ENCODE data around the gene ANO7.

The ANO7 gene

DNA sequence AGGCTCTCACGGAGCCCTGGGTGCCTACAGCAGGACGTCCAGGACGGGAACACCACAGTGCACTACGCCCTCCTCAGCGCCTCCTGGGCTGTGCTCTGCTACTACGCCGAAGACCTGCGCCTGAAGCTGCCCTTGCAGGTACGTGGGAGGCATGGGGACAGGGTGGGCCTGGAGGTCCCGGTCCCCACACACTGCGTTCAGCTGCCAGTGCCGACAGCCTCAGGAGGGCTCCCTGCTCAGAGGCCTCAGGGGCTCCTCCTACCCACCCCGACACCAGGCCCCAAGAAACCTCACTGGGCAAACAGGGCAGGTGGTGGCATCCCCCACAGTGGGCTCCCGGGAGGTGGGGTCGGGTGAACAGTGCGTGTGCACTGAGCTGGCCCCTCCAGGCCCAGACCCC is 10.8 kb downstream of the ANO7 start:
- H3K4me3 Mint-ChIP-seq, result no peak overlapping the region
- H3K36me3 Mint-ChIP-seq (ENCODE audit: insufficient read depth), result peaks cover 2% of the 10 kb centered on the region
- no peak for ATAC-seq (replicated peaks; ENCODE audit: extremely low read depth, poor library complexity, severe bottlenecking)
- H3K27me3 Mint-ChIP-seq, result no peaks in the 10 kb centered on the region
- DNase-seq (ENCODE audit: low spot score in 2 of 2), result no peak
- H3K4me1 Mint-ChIP-seq, result no peaks in the 10 kb centered on the region
- H3K27ac Mint-ChIP-seq (ENCODE audit: low read depth), result no peak overlapping the region
- no peaks in the 10 kb centered on the region for H3K9me3 Mint-ChIP-seq

DNA sequence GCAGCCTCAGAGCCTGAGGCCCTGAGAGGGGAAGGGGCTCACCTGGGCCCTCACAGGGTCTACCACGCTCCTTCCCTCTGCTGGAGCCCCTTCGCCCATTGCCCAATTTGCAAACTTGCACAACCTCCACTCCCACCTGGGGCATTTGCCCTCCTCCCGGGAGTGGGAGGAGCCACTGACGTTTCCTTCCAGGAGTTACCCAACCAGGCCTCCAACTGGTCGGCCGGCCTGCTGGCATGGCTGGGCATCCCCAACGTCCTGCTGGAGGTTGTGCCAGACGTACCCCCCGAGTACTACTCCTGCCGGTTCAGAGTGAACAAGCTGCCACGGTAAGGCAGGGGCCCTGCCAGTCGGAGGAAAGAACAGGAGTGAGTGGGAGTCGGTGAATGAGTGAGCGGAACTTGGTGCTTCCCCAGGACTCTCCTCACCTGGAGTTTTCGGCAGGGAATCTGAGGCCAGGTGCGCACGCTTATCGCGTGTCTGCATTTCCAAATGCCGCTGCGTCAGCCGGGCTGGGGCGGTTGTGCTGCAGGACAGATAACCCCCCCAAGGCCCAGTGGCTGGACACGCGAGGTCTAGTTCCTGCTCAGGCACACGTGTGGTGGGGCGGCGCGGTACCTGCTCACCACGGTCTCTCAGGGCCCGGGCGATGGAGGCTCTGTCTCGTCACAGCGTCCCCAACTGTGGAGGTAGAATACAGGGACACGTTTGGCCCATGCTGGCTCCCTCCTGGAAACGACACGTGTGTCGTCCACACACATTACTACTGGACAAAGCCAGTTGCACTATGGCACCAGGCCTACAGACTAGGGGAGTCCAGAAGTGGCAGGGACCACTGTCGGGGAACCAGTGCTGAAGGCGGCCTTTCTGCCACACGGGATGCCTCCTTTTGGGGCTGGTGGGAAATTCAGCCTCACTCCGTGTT is 11.7 kb downstream of the ANO7 start:
- Mint-ChIP-seq H3K27ac (ENCODE audit: low read depth) (no peak overlapping the region), H3K9me3 (no peaks in the 10 kb centered on the region), H3K27me3 (no peaks in the 10 kb centered on the region), H3K36me3 (ENCODE audit: insufficient read depth) (peaks cover 2% of the 10 kb centered on the region), H3K4me3 (no peak overlapping the region), H3K4me1 (no peaks in the 10 kb centered on the region)
- DNase-seq (ENCODE audit: low spot score in 2 of 2) (no peak), ATAC-seq (replicated peaks; ENCODE audit: extremely low read depth, poor library complexity, severe bottlenecking) (no peak)

DNA sequence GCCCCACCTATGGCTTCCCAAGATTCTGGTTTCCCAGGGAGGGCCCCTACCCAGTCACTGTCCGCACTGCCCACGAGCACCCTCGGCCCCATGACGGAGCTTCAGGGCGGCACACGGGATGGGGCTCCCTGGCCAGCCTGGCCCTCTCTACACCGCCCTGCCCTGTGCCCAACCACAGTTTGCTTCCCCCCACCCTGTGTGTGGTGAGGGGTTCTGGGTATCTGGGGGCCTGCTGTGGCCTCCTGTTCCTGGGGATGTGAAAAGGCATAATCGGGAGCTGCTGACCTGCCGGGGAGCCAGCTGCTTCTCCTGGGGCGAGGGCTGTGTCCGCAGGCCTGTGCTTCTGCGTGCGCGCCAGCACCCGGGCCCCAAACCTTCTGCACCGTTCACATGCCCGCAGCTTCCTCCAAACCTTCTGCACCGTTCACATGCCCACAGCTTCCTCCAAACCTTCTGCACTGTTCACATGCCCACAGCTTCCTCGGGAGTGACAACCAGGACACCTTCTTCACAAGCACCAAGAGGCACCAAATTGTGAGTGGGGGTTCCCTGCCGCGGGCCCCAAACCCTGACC is 12.4 kb downstream of the ANO7 start:
- DNase-seq (ENCODE audit: low spot score in 2 of 2) (no peak), ATAC-seq (replicated peaks; ENCODE audit: extremely low read depth, poor library complexity, severe bottlenecking) (no peak)
- Mint-ChIP-seq H3K27ac (ENCODE audit: low read depth) (no peak overlapping the region), H3K27me3 (no peaks in the 10 kb centered on the region), H3K36me3 (ENCODE audit: insufficient read depth) (peaks cover 3% of the 10 kb centered on the region), H3K9me3 (no peaks in the 10 kb centered on the region), H3K4me1 (no peaks in the 10 kb centered on the region), H3K4me3 (no peak overlapping the region)

DNA sequence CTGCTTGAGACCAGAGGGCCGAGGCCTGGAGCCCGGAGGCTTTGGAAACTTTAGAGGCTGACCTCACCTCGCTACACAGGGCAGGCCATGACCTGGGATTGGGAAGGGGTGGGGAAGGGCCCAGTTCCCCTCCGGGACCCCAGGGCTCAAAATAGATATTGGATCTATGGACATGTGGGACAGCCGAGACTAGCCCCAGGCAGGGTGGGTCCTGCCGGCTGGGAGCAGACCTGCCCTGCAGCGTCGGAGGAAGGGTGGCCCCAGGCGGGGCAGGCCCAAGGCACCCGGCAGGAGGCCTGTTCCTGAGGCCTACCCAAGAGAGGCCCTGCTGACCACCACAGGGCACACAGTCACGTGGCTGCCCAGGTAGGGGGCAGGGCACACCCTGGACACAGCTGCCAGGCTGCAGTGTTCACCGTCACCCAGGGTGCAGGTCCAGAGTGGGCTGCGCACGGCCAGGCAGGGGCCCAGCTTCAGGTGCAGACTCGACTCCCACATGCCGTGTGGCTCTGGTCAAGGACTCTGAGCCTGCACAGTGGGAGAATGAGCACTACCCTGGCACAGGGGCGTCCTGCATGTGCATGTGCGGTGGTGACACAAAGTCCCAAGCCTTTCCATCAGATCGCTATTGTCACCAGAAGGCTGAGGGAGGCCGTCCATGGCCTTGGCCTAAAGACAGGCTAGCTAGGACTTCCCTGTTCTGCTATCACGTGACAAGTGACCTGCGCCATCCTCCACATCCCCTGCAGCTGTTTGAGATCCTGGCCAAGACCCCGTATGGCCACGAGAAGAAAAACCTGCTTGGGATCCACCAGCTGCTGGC is 13.2 kb downstream of the ANO7 start:
- Mint-ChIP-seq H3K4me3 (no peak overlapping the region), H3K27me3 (no peaks in the 10 kb centered on the region), H3K9me3 (no peaks in the 10 kb centered on the region), H3K27ac (ENCODE audit: low read depth) (no peak overlapping the region), H3K4me1 (no peaks in the 10 kb centered on the region), H3K36me3 (ENCODE audit: insufficient read depth) (peaks cover 1% of the 10 kb centered on the region)
- DNase-seq (ENCODE audit: low spot score in 2 of 2) (no peak), ATAC-seq (replicated peaks; ENCODE audit: extremely low read depth, poor library complexity, severe bottlenecking) (no peak)

DNA sequence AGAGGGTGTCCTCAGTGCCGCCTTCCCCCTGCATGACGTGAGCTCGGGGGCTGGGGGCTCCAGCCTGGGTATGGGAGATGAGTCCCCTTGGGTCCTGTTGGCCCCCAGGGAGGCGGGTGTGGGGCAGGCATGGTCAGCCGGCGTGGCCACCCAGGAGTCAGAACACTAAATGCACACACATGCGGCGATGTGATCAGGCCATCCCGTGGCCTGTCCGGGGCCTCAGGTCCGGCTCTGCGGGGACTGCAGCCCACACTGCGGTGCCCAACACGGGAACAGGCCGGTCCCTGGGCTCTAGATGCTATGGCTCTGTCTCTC is 13.8 kb downstream of the ANO7 start:
- Mint-ChIP-seq H3K27ac (ENCODE audit: low read depth) (no peak overlapping the region), H3K9me3 (no peaks in the 10 kb centered on the region), H3K4me1 (no peaks in the 10 kb centered on the region), H3K4me3 (no peak overlapping the region), H3K36me3 (ENCODE audit: insufficient read depth) (peaks cover 1% of the 10 kb centered on the region), H3K27me3 (no peaks in the 10 kb centered on the region)
- ATAC-seq (replicated peaks; ENCODE audit: extremely low read depth, poor library complexity, severe bottlenecking) (no peak), DNase-seq (ENCODE audit: low spot score in 2 of 2) (no peak)

DNA sequence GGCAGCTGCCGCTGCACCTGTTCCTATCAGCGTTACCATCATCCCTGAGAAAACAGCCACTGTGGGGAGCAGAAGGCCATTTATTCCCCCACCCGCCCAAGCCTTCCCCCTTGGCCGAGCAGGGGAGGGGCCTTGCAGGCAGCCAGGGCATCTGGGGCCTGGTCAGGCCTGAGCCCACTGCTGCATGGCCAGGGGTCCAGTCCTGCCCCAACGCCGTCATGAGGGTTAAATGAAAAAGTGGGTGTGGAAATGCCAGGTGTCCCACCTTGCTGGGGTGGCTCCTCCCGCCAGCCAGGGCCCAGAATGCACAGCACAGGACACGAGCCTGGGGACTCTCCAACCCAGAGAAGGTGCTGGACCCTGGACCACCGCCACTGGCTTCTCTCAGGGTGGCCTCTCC is 14.2 kb downstream of the ANO7 start:
- Mint-ChIP-seq H3K4me1 (no peaks in the 10 kb centered on the region), H3K4me3 (no peak overlapping the region), H3K27ac (ENCODE audit: low read depth) (no peak overlapping the region), H3K9me3 (no peaks in the 10 kb centered on the region), H3K36me3 (ENCODE audit: insufficient read depth) (peaks cover 1% of the 10 kb centered on the region), H3K27me3 (no peaks in the 10 kb centered on the region)
- ATAC-seq (replicated peaks; ENCODE audit: extremely low read depth, poor library complexity, severe bottlenecking) (no peak), DNase-seq (ENCODE audit: low spot score in 2 of 2) (no peak)

DNA sequence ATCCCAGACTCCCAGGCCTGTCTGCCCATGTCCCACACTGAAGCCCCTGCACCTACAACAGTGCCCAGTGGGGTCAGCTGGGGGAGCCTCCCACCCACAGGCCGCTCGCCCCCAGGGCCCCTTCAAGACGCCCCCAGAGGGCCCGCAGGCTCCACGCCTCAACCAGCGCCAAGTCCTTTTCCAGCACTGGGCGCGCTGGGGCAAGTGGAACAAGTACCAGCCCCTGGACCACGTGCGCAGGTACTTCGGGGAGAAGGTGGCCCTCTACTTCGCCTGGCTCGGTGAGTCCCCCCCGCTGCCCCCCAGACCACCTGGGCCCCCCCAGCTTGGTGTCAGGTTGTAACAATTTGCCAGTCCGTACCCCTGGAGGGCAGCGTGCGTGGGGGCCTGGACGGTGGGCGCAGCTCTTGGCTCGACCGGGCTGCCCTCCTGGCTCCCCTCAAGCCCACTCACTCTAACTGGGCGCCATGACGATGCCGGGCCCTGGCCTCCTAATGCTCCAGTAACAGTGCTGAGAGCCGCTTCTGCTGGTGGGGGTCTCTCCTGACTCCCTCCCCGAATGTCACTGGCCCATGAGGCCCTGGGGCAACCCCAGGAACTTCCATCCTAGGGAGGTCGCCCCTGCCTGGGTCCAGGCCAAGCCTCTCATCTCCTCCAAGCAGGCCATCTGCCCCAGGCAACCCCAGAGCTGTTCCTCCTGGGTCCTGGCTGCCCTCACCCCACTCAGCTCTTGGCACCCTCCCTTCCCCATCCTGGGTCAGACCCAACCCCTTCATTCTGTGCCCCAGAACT is 14.9 kb downstream of the ANO7 start:
- Mint-ChIP-seq H3K9me3 (no peaks in the 10 kb centered on the region), H3K27ac (ENCODE audit: low read depth) (no peak overlapping the region), H3K4me3 (no peak overlapping the region), H3K27me3 (no peaks in the 10 kb centered on the region), H3K4me1 (no peaks in the 10 kb centered on the region), H3K36me3 (ENCODE audit: insufficient read depth) (peaks cover 1% of the 10 kb centered on the region)
- DNase-seq (ENCODE audit: low spot score in 2 of 2) (no peak), ATAC-seq (replicated peaks; ENCODE audit: extremely low read depth, poor library complexity, severe bottlenecking) (no peak)

DNA sequence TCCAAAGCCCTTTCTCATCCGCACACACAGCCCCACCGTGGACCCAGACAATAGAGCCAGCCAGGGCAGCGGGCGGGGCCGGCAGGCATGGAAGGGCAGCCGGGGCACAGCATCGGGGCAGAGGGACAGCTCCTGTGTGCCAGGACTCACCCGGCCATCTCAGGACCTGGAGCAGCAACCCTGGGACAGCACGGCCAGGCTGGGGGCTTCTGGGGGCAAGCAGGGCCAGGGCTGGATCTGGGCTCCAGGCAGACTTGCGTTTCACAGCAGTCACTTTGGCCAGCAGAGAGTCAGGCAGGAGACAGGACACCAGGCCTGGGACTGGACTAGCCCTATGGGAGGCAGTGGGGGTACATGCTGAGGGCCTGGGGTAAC is 15.5 kb downstream of the ANO7 start:
- no peak overlapping the region for H3K27ac Mint-ChIP-seq (ENCODE audit: low read depth)
- H3K36me3 Mint-ChIP-seq (ENCODE audit: insufficient read depth), result peaks cover 1% of the 10 kb centered on the region
- no peaks in the 10 kb centered on the region for H3K4me1 Mint-ChIP-seq
- ATAC-seq (replicated peaks; ENCODE audit: extremely low read depth, poor library complexity, severe bottlenecking) (no peak), DNase-seq (ENCODE audit: low spot score in 2 of 2) (no peak)
- no peaks in the 10 kb centered on the region for H3K9me3 Mint-ChIP-seq
- H3K4me3 Mint-ChIP-seq, result no peak overlapping the region
- no peaks in the 10 kb centered on the region for H3K27me3 Mint-ChIP-seq

DNA sequence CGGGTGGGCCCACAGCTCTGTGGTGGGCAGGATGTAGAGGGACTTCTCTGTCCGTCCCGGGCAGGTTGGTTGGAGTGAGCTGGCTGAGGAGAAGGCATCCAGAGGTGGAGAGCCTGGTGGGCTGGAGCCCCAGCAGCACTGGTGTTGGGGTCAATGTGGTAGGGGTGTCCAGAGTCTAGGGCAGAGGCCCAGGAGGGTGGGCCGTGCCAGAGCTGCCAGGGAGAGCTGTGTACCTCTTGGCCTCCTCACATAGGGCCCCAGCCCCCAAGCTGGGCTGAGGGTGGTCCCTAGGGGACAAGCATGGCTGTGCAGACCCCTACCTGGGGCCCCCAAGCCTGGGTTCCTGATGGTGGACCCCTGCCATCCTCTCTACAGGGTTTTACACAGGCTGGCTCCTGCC is 16.0 kb downstream of the ANO7 start:
- Mint-ChIP-seq H3K4me1 (no peaks in the 10 kb centered on the region), H3K27ac (ENCODE audit: low read depth) (no peak overlapping the region), H3K27me3 (no peaks in the 10 kb centered on the region), H3K36me3 (ENCODE audit: insufficient read depth) (peaks cover 3% of the 10 kb centered on the region), H3K4me3 (no peak overlapping the region), H3K9me3 (no peaks in the 10 kb centered on the region)
- DNase-seq (ENCODE audit: low spot score in 2 of 2) (no peak), ATAC-seq (replicated peaks; ENCODE audit: extremely low read depth, poor library complexity, severe bottlenecking) (no peak)

DNA sequence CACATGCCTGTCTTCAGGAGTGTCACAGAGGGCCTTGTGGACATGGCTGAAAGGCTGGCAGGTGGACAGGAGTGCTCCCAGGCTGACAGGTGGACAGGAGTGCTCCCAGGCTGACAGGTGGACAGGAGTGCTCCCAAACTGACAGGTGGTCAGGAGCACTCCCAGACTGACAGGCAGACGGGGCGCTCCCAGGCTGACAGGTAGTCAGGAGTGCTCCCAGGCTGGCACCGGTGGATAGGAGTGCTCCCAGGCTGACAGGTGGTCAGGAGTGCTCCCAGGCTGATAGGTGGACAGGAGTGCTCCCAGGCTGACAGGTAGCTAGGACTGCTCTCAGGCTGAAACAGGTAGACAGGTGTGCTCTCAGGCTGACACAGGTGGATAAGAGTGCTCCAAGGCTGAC is 16.6 kb downstream of the ANO7 start:
- Mint-ChIP-seq H3K4me3 (no peak overlapping the region), H3K9me3 (no peaks in the 10 kb centered on the region), H3K27ac (ENCODE audit: low read depth) (no peak overlapping the region), H3K4me1 (no peaks in the 10 kb centered on the region), H3K27me3 (no peaks in the 10 kb centered on the region), H3K36me3 (ENCODE audit: insufficient read depth) (peaks cover 3% of the 10 kb centered on the region)
- no peak for ATAC-seq (replicated peaks; ENCODE audit: extremely low read depth, poor library complexity, severe bottlenecking)
- DNase-seq (ENCODE audit: low spot score in 2 of 2), result no peak

DNA sequence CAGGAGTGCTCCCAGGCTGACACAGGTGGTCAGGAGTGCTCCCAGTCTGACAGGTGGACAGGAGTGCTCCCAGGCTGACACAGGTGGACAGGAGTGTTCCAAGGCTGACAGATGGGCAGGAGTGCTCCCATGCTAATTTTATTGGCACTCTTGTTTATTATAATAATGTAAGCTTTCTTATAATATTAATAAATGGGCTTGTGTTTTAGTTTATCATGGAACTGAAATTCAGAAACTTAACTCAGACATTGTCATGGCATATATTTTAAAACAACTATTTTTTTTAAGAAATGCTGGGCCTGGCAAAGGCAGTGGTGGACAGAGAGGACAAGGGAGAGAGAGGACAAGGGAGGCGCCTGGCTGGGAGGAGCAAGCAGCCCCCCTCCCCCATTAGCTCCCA is 18.7 kb downstream of the ANO7 start:
- DNase-seq (ENCODE audit: low spot score in 2 of 2), result no peak
- H3K27ac Mint-ChIP-seq (ENCODE audit: low read depth), result no peak overlapping the region
- no peaks in the 10 kb centered on the region for H3K27me3 Mint-ChIP-seq
- H3K9me3 Mint-ChIP-seq, result no peaks in the 10 kb centered on the region
- H3K36me3 Mint-ChIP-seq (ENCODE audit: insufficient read depth), result peaks cover 3% of the 10 kb centered on the region
- no peak overlapping the region for H3K4me3 Mint-ChIP-seq
- ATAC-seq (replicated peaks; ENCODE audit: extremely low read depth, poor library complexity, severe bottlenecking), result no peak
- peaks cover 5% of the 10 kb centered on the region for H3K4me1 Mint-ChIP-seq

DNA sequence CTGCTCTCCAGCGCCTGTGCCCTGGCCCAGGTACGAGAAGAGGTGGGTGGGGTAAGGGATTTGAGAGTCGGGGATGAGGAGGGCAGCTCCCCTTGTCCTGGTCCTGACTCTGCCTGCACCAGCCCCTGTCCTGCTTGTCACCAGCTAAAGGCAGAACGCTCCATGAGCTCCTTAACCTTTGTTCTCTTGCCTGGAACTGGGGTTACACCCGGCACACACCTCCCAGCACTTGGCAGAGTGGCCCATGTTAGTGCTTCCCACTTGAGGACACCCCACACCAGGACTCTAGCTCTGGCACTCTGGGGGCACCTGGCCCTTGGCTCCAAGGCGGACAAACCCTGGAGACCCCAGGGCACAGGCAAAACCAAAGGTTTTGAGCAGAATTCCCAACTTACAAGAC is 19.2 kb downstream of the ANO7 start:
- peaks cover 3% of the 10 kb centered on the region for H3K36me3 Mint-ChIP-seq (ENCODE audit: insufficient read depth)
- DNase-seq (ENCODE audit: low spot score in 2 of 2), result no peak
- H3K9me3 Mint-ChIP-seq, result no peaks in the 10 kb centered on the region
- no peak overlapping the region for H3K27ac Mint-ChIP-seq (ENCODE audit: low read depth)
- no peak for ATAC-seq (replicated peaks; ENCODE audit: extremely low read depth, poor library complexity, severe bottlenecking)
- H3K4me1 Mint-ChIP-seq, result peaks cover 7% of the 10 kb centered on the region
- H3K27me3 Mint-ChIP-seq, result no peaks in the 10 kb centered on the region
- no peak overlapping the region for H3K4me3 Mint-ChIP-seq
